DOHH2 (cell line): Measurements from ENCODE around the gene SLC2A10.

Experiments
- CTCF ChIP-seq: fragments of 200-600 bp; sonication (generic); IDR thresholded peaks from one replicate; pipeline ENCODE4 v1.5.1; 2014; ENCODE audit warnings: antibody characterized with exemption, mild to moderate bottlenecking, low read depth, low read length; ENCODE audit not compliant: poor library complexity, severe bottlenecking
- EZH2phosphoT487 ChIP-seq: fragments of 200-600 bp; sonication (generic); IDR thresholded peaks from 2 replicates; pipeline ENCODE4 v1.6.1; 2017; ENCODE audit warnings: borderline replicate concordance, mild to moderate bottlenecking, antibody characterized with exemption, low read length, moderate library complexity, mixed read lengths

- TF ChIP-seq CTCF: no peak
- no peak for TF ChIP-seq EZH2phosphoT487
Measured at GRCh38 chr20:46694484-46694883, 15.0 kb upstream of the SLC2A10 start.
